Measurements from ENCODE around the gene SLC6A9. TPM values are rescaled to one million over a fixed set of nuclear protein-coding genes. Genes with fewer than 3 reads are reported as not detected.

The SLC6A9 gene
- total RNA-seq, 1 experiment from 2014 or later, result 12.8 TPM

GRCh38 chr1:44077421-44077820, 46.2 kb upstream of the SLC6A9 start:
- Histone ChIP-seq H2AFZ (ENCODE audit: low read depth, low read length, poor library complexity, severe bottlenecking) (no peak overlapping the region), H3K4me1 (ENCODE audit: control insufficient read depth in 1 of 2, insufficient read depth in 2 of 2, low read length in 2 of 2) (peaks cover under 1 to 1% of the 10 kb centered on the region in 2 experiments; a peak in 3 of 4 replicates), H3K4me2 (ENCODE audit: low read length) (no peak overlapping the region), H3K27ac (ENCODE audit: low read depth, low read length) (no peak overlapping the region), H3K36me3 (ENCODE audit: control insufficient read depth in 1 of 2, insufficient read depth in 2 of 2, low read length in 2 of 2) (no peaks in the 10 kb centered on the region), H3K79me2 (ENCODE audit: insufficient read depth, low read length) (no peaks in the 10 kb centered on the region), H4K20me1 (ENCODE audit: insufficient read depth) (no peaks in the 10 kb centered on the region), H3K9ac (ENCODE audit: low read length) (no peak overlapping the region), H3K27me3 (ENCODE audit: insufficient read depth, low read length) (no peaks in the 10 kb centered on the region), H3K9me3 (ENCODE audit: control insufficient read depth in 1 of 2, insufficient read depth in 1 of 2, low read depth in 1 of 2, low read length in 2 of 2) (no peaks in the 10 kb centered on the region), H3K9me2 (ENCODE audit: insufficient read depth) (no peaks in the 10 kb centered on the region), H3K4me3 (replicated peaks in 1 of 2; ENCODE audit: low read depth in 1 of 2, low read length in 2 of 2) (no peak overlapping the region)
- ChIA-PET RAD21 (ENCODE audit: low non-redundant PET in 1 of 2, low total read pairs in 2 of 2, uncharacterized antibody in 2 of 2, unreplicated experiment in 2 of 2) (no interaction called here), CTCF (no interaction called here), POLR2A (no interaction called here)
- ATAC-seq, result no peak
- no TSS peak for BruUV-seq (replicated peaks)
- no peak for DNase-seq (ENCODE audit: low read depth, low spot score)
- intact Hi-C loops (cut with micrococcal nuclease), result no loop called here
- TF ChIP-seq YY1 (IDR thresholded peaks at IDR 0.05; ENCODE audit: extremely low read depth, insufficient replicate concordance, low read depth, low read length), result no peak
- TF ChIP-seq FOSL1 (IDR thresholded peaks at IDR 0.05; ENCODE audit: low read depth), result no peak
- TF ChIP-seq POLR2A (IDR thresholded peaks at IDR 0.05; ENCODE audit: borderline replicate concordance, extremely low read depth, insufficient read depth, insufficient read length), result no peak
- TF ChIP-seq, protein P1, sequence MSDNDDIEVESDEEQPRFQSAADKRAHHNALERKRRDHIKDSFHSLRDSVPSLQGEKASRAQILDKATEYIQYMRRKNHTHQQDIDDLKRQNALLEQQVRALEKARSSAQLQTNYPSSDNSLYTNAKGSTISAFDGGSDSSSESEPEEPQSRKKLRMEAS (IDR thresholded peaks at IDR 0.05), result no peak
- TF ChIP-seq SRF (IDR thresholded peaks at IDR 0.05; ENCODE audit: low read depth), result no peak
- no peak for TF ChIP-seq ZNF274 (IDR thresholded peaks at IDR 0.05; ENCODE audit: low read depth, low read length)
- no peak for TF ChIP-seq CTCF (IDR thresholded peaks at IDR 0.05 in 2 of 3, conservative IDR thresholded peaks at IDR 0.05 in 1 of 3; ENCODE audit: borderline replicate concordance in 1 of 3, insufficient read depth in 1 of 3, low read depth in 2 of 3, low read length in 2 of 3)
- no peak for TF ChIP-seq JUND (IDR thresholded peaks at IDR 0.05)
- TF ChIP-seq, protein P2, sequence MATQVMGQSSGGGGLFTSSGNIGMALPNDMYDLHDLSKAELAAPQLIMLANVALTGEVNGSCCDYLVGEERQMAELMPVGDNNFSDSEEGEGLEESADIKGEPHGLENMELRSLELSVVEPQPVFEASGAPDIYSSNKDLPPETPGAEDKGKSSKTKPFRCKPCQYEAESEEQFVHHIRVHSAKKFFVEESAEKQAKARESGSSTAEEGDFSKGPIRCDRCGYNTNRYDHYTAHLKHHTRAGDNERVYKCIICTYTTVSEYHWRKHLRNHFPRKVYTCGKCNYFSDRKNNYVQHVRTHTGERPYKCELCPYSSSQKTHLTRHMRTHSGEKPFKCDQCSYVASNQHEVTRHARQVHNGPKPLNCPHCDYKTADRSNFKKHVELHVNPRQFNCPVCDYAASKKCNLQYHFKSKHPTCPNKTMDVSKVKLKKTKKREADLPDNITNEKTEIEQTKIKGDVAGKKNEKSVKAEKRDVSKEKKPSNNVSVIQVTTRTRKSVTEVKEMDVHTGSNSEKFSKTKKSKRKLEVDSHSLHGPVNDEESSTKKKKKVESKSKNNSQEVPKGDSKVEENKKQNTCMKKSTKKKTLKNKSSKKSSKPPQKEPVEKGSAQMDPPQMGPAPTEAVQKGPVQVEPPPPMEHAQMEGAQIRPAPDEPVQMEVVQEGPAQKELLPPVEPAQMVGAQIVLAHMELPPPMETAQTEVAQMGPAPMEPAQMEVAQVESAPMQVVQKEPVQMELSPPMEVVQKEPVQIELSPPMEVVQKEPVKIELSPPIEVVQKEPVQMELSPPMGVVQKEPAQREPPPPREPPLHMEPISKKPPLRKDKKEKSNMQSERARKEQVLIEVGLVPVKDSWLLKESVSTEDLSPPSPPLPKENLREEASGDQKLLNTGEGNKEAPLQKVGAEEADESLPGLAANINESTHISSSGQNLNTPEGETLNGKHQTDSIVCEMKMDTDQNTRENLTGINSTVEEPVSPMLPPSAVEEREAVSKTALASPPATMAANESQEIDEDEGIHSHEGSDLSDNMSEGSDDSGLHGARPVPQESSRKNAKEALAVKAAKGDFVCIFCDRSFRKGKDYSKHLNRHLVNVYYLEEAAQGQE (IDR thresholded peaks at IDR 0.05; ENCODE audit: low read depth), result no peak
- no peak for TF ChIP-seq POLR2AphosphoS5 (IDR thresholded peaks at IDR 0.05; ENCODE audit: low read depth, low read length)
- no peak for TF ChIP-seq EGR1 (IDR thresholded peaks at IDR 0.05; ENCODE audit: low read depth)
- no peak for TF ChIP-seq EZH2 (IDR thresholded peaks at IDR 0.05)
- no peak for TF ChIP-seq CEBPB (IDR thresholded peaks at IDR 0.05; ENCODE audit: low read depth)
- no peak for TF ChIP-seq RAD21 (IDR thresholded peaks at IDR 0.05; ENCODE audit: low read depth)
- TF ChIP-seq CBX3 (IDR thresholded peaks at IDR 0.05; ENCODE audit: low read depth), result no peak
- TF ChIP-seq, protein P3, sequence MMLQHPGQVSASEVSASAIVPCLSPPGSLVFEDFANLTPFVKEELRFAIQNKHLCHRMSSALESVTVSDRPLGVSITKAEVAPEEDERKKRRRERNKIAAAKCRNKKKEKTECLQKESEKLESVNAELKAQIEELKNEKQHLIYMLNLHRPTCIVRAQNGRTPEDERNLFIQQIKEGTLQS (IDR thresholded peaks at IDR 0.05), result no peak
- TF ChIP-seq ZBTB33 (IDR thresholded peaks at IDR 0.05; ENCODE audit: extremely low read depth, insufficient replicate concordance, low read length), result no peak

Data from HCT116 (cell line).